ENCODE data around the gene CHRNB4.
"Not testable (repeated sequence)": the region's sequence is repeated elsewhere in the genome, so short reads cannot be mapped to it uniquely, and the experiment has no call there.

CHRNB4 gene

GRCh38 chr15:78641102-78641748 lies at the start of gene CHRNB4:
Gene CHRNB4 (minus strand): TSS chr15:78641210. CDS start chr15:78641133, 77 bp downstream.
- no peak for DNase-seq

- no peak for DNase-seq
These were observed 48.6 kb upstream of the CHRNB4 start for GRCh38 chr15:78689626-78690025.

GRCh38 chr15:78685925-78686324 lies 44.9 kb upstream of the CHRNB4 start:
- DNase-seq = no peak

GRCh38 chr15:78685159-78685921 lies 44.3 kb upstream of the CHRNB4 start:
- no peak for DNase-seq

- DNase-seq = no peak
These were observed 43.6 kb upstream of the CHRNB4 start for GRCh38 chr15:78684657-78685056.

- not testable (repeated sequence) for DNase-seq
These were observed 42.6 kb upstream of the CHRNB4 start for GRCh38 chr15:78683599-78683998.

GRCh38 chr15:78682693-78683410 lies 41.8 kb upstream of the CHRNB4 start:
- DNase-seq = no peak

- no peak for DNase-seq
These were observed 41.1 kb upstream of the CHRNB4 start for GRCh38 chr15:78682004-78682651.

- DNase-seq = no peak
These were observed 40.4 kb upstream of the CHRNB4 start for GRCh38 chr15:78681281-78682003.

- no peak for DNase-seq
These were observed 39.5 kb upstream of the CHRNB4 start for GRCh38 chr15:78680431-78681075.

- DNase-seq = no peak
These were observed 38.1 kb upstream of the CHRNB4 start for GRCh38 chr15:78679089-78679511.

GRCh38 chr15:78676424-78677110 lies 35.6 kb upstream of the CHRNB4 start:
- DNase-seq = no peak

- no peak for DNase-seq
These were observed 34.8 kb upstream of the CHRNB4 start for GRCh38 chr15:78675617-78676360.

GRCh38 chr15:78675206-78675605 lies 34.2 kb upstream of the CHRNB4 start:
- DNase-seq = no peak

- no peak for DNase-seq
These were observed 33.0 kb upstream of the CHRNB4 start for GRCh38 chr15:78673917-78674444.

GRCh38 chr15:78673476-78673875 lies 32.5 kb upstream of the CHRNB4 start:
- no peak for DNase-seq

- no peak for DNase-seq
These were observed 31.4 kb upstream of the CHRNB4 start for GRCh38 chr15:78672285-78673014.

- DNase-seq = no peak
These were observed 30.7 kb upstream of the CHRNB4 start for GRCh38 chr15:78671626-78672211.

GRCh38 chr15:78668987-78669386 lies 28.0 kb upstream of the CHRNB4 start:
- no peak for DNase-seq
